IPS-NIHi11 (cell line): Measurements from ENCODE around the gene GRID2.

ENCODE experiments used
- DNase-seq: peaks from one replicate; pipeline ENCODE4 v3.0.0; 2012; ENCODE audit warnings: mixed read lengths, low spot score

Gene GRID2

DNA sequence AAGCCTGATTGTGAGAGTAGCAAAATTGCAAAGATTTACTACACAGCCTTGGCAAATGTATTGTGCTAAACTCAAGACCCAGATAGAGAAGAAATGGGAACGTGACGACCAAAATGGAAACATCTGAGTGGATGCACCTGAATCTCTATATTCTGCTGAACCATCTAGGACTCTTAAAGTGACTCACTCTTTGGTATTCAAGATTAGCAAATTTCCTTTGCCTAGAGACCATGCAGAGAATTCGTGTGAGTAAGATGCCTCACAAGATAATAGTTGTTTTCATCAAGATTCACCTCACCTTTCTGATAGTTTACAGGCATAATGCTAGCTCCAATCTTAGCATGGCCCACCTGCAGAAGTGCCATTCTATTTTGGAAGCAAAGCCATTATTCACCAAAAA lies 1510.4 kb downstream of the GRID2 start:
- no peak for DNase-seq

DNA sequence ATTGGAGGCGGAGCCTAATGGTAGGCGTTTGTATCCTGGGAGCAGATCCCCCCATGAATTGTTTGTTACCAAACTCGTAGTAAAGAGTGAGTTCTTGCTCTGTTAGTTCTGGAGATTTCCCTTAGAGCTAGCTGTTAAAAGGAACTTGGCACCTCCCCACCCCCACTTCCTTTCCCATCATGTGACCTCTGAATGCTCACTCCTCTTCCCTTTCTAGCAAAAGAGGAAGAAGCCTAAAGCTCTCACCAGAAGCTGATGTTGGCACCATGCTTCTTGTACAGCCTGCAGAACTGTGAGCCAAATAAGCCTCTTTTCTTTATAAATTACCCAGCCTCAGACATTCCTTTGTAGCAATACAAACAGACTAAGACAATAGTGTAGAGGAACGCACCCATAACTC lies 1511.0 kb downstream of the GRID2 start:
- no peak for DNase-seq
